Measurements from ENCODE around the gene RNU6-9. TPM values are rescaled to one million over a fixed set of nuclear protein-coding genes. Genes with fewer than 3 reads are reported as not detected.

RNU6-9 gene
- total RNA-seq, 4 donors from 2014 or later = not detected

DNA sequence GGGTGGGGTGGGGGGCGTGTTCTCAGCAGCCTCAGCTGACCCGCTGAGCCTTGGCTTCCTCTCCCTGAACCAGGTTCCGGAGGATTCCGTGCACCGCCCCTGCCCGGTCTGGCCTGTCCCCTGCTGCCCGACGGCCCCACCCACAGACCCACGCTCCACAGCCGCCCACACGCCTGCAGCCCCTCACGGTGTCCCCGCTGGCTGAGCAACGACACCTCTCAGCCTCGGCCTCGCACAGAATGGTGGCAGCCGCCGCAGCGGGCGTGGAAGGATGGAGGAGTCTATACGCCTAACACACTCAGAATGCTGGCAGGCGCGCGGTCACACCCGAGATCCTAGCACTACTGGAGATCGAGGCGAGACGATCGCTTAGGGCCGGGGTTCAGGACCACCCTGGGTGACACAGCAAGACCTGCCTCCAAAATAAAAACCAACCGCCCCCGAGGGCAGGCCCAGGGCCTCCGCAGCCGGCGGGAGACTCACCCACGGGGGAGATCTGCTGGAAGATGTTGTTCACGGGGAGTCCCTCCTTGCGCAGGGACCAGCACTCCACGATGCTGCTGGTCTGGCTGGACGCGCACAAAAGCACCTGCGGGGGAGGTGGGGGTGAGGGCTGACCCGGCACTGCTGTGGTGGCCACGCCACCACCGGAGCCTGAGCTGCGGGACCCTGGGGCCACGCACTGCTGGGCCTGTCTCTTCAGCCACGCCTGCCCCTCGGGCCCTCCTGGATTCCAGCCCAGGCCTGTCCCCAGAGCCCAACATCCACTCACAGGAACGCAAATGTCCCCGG is 8.7 kb upstream of the RNU6-9 start:
- no peak for DNase-seq
- intact Hi-C loops (cut with DNase I) = no loop called here
- Histone ChIP-seq H3K36me3 (peaks cover 32 to 43% of the 10 kb centered on the region in 2 donors), H3K27ac (no peak overlapping the region), H3K9me3 (no peaks in the 10 kb centered on the region), H3K4me1 (no peaks in the 10 kb centered on the region), H3K4me3 (replicated peaks in 1 of 3) (no peak overlapping the region), H3K27me3 (no peaks in the 10 kb centered on the region)
- no peak for TF ChIP-seq POLR2A (IDR thresholded peaks at IDR 0.05)
- TF ChIP-seq, protein P1, sequence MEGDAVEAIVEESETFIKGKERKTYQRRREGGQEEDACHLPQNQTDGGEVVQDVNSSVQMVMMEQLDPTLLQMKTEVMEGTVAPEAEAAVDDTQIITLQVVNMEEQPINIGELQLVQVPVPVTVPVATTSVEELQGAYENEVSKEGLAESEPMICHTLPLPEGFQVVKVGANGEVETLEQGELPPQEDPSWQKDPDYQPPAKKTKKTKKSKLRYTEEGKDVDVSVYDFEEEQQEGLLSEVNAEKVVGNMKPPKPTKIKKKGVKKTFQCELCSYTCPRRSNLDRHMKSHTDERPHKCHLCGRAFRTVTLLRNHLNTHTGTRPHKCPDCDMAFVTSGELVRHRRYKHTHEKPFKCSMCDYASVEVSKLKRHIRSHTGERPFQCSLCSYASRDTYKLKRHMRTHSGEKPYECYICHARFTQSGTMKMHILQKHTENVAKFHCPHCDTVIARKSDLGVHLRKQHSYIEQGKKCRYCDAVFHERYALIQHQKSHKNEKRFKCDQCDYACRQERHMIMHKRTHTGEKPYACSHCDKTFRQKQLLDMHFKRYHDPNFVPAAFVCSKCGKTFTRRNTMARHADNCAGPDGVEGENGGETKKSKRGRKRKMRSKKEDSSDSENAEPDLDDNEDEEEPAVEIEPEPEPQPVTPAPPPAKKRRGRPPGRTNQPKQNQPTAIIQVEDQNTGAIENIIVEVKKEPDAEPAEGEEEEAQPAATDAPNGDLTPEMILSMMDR (IDR thresholded peaks at IDR 0.05) = no peak
- WGBS, 2 donors = 94 to 98% methylated on average over 28 to 41 of the region's 51 CpGs

DNA sequence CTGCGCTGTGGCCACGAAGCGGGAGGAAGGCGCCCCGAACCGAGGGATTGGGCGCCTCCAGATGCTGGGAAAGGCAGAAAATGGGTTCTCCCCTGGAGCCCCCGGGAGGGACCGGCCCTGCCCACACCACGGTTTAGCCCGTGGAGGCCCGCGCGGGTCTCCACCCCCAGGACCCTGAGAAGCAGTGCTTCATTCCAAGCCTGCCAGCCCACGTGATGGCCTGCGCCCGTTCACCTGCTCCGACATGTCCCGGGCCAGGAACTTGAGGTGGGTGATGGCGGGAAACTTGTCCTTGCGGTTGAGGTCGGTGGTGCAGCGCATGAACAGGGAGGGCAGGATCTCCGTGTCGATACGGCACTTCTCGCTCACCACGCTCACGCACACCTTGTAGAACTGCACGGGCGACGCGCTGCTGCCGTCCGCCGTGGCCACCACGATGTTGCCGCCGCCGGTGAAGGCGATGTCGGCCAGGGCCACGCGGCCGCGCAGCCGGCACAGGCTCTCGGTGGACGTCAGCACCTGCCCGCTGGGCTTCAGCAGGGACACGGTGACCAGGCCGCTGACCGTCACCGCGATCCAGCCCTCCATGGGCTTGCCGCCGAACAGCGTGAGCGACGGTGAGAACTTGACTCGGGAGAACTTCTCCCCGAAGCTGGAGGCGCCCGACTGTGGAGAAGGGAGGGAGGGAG is 7.6 kb upstream of the RNU6-9 start:
- no peak for DNase-seq
- intact Hi-C loops (cut with DNase I) = no loop called here
- no peak for TF ChIP-seq POLR2A (IDR thresholded peaks at IDR 0.05)
- TF ChIP-seq, protein P1 (IDR thresholded peaks at IDR 0.05) = no peak
- Histone ChIP-seq H3K4me1 (no peaks in the 10 kb centered on the region), H3K27me3 (no peaks in the 10 kb centered on the region), H3K9me3 (no peaks in the 10 kb centered on the region), H3K36me3 (peaks cover 29 to 35% of the 10 kb centered on the region in 2 donors), H3K27ac (no peak overlapping the region), H3K4me3 (replicated peaks in 1 of 3) (no peak overlapping the region)
- WGBS, 2 donors = 96 to 97% methylated on average over 45 to 53 of the region's 64 CpGs

DNA sequence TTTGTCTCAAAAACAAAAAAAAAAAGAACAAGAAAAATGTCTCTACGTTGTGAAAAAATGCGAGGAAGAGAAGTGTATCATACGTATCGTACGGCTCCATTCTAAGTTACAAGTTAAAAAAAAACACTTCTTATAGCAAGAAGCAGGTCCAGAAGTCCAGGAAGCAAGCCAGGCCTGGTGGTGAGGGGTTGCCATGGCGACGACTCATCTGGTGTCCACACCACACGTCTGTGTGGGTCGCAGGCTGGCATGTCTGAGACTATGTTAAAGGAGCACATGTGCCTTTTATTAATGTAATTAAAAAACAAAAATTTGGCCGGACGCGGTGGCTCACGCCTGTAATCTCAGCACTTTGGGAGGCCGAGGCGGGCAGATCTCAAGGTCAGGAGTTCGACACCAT is 6.2 kb upstream of the RNU6-9 start:
- Histone ChIP-seq H3K4me1 (peaks cover 2 to 4% of the 10 kb centered on the region in 2 donors), H3K9me3 (no peaks in the 10 kb centered on the region), H3K4me3 (replicated peaks in 1 of 3) (no peak overlapping the region), H3K27ac (no peak overlapping the region), H3K36me3 (peaks cover 23 to 26% of the 10 kb centered on the region in 2 donors), H3K27me3 (no peaks in the 10 kb centered on the region)
- 82 to 86% methylated on average over 16 of the region's 16 CpGs for WGBS, 2 donors
- DNase-seq = no peak
- intact Hi-C loops (cut with DNase I) = no loop called here
- no peak for TF ChIP-seq POLR2A (IDR thresholded peaks at IDR 0.05)
- TF ChIP-seq, protein P1 (IDR thresholded peaks at IDR 0.05) = no peak

DNA sequence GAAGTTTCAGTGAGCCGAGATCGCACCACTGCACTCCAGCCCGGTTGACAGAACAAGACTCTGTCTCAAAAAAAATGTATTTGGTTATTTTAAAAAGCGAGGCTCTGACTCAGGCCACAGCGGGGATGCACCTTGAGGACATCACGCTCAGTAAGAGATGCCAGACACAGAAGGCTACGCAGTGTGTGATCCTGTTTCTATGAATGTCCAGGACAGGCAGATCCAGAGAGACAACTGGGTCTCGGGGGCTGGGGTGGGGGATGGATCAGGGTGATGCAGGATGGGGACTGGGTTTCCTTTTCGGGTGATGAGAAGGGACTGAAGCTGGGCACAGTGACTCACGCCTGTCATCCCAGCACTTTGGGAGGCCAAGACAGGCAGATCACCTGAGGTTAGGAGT is 5.7 kb upstream of the RNU6-9 start:
- Histone ChIP-seq H3K36me3 (peaks cover 23 to 26% of the 10 kb centered on the region in 2 donors), H3K27ac (no peak overlapping the region), H3K27me3 (no peaks in the 10 kb centered on the region), H3K4me1 (peaks cover 6% of the 10 kb centered on the region in 2 donors), H3K9me3 (no peaks in the 10 kb centered on the region), H3K4me3 (replicated peaks in 1 of 3) (no peak overlapping the region)
- 93 to 98% methylated on average over 8 to 10 of the region's 10 CpGs for WGBS, 2 donors
- intact Hi-C loops (cut with DNase I) = no loop called here
- TF ChIP-seq POLR2A (IDR thresholded peaks at IDR 0.05) = no peak
- DNase-seq = no peak

DNA sequence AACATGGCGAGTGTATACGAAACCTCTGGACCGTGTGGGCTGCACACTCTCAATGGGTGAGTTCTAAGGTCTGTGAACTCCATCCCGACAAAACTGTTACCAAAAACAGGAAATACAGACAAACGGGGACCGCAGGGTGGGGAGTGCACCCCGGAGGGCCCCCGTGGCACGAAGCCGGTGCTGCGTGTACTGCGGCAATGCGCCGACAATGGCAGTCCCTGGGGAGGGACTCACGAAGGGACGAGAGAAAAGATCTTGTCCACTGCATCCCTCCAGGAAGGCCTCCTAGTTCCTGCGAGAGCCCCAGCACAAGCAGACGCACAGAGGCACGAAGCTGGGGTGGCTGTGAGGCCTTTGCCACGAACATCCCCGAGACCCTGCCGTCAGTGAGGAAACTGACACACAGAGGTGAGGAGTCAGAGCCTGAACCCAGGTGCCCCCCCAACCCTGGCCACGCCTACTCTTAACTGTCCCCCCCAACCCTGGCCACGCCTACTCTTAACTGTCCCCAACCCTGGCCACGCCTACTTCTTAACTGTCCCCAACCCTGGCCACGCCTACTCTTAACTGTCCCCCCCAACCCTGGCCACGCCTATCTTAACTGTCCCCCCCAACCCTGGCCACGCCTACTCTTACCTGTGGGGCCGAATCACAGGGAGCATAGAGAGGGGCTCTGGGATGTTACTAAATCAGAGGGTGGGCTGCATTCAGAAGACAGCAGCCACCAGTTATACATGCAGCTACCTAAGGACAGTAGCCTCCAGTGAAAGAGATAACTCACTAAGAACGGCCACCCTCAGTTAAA is 4.5 kb upstream of the RNU6-9 start:
- DNase-seq = no peak
- Histone ChIP-seq H3K27me3 (no peaks in the 10 kb centered on the region), H3K4me3 (replicated peaks in 1 of 3) (no peak overlapping the region), H3K36me3 (peaks cover 20 to 23% of the 10 kb centered on the region in 2 donors), H3K9me3 (no peaks in the 10 kb centered on the region), H3K4me1 (peaks cover 6% of the 10 kb centered on the region in 2 donors), H3K27ac (no peak overlapping the region)
- 93 to 94% methylated on average over 27 to 30 of the region's 30 CpGs for WGBS, 2 donors
- no peak for TF ChIP-seq POLR2A (IDR thresholded peaks at IDR 0.05)
- TF ChIP-seq, protein P1 (IDR thresholded peaks at IDR 0.05) = no peak
- intact Hi-C loops (cut with DNase I) = no loop called here
